GM12892 (cell line): ENCODE data around the gene BPHL.
"Not testable (repeated sequence)": the region's sequence is repeated elsewhere in the genome, so short reads cannot be mapped to it uniquely, and the experiment has no call there.

Experiments
- DNase-seq: peaks from one replicate; pipeline ENCODE4 v3.0.0; 2011; ENCODE audit not compliant: insufficient read length
- FAIRE-seq: peaks from 2 replicates; lab custom pipeline; 2011; peaks lifted over from hg19 to GRCh38; lab: Jason Lieb, UNC
- POLR2A ChIP-seq: IDR thresholded peaks from 2 replicates; pipeline ENCODE4 v1.6.1; 2011; ENCODE audit warnings: low read depth, low read length, control low read depth
- POLR2AphosphoS5 ChIP-seq: IDR thresholded peaks from 2 replicates; pipeline ENCODE4 v1.6.1; 2011; ENCODE audit warnings: low read depth, low read length, control low read depth
- TAF1 ChIP-seq: IDR thresholded peaks from 2 replicates; pipeline ENCODE4 v1.6.1; 2011; ENCODE audit warnings: low read depth, mild to moderate bottlenecking, control low read depth, low read length, borderline replicate concordance

BPHL gene

GRCh38 chr6:3125815-3126214, 7.3 kb downstream of the BPHL start:
- no peak for TF ChIP-seq TAF1
- TF ChIP-seq POLR2AphosphoS5 = no peak
- TF ChIP-seq POLR2A = no peak
- no peak for FAIRE-seq
- no peak for DNase-seq

- DNase-seq (no peak), FAIRE-seq (no peak)
- TF ChIP-seq POLR2A (no peak), TAF1 (no peak), POLR2AphosphoS5 (no peak)
Observed at GRCh38 chr6:3128356-3129108, 10.0 kb downstream of the BPHL start.

GRCh38 chr6:3131695-3132094, 13.2 kb downstream of the BPHL start:
- no peak for DNase-seq
- FAIRE-seq = no peak
- no peak for TF ChIP-seq TAF1
- no peak for TF ChIP-seq POLR2AphosphoS5
- no peak for TF ChIP-seq POLR2A

GRCh38 chr6:3133515-3133914, 15.0 kb downstream of the BPHL start:
- FAIRE-seq (no peak), DNase-seq (no peak)
- no peak for TF ChIP-seq TAF1
- TF ChIP-seq POLR2AphosphoS5 = no peak
- no peak for TF ChIP-seq POLR2A

- TF ChIP-seq POLR2AphosphoS5 (no peak), TAF1 (no peak), POLR2A (no peak)
- DNase-seq (no peak), FAIRE-seq (no peak)
Observed at GRCh38 chr6:3135668-3136291, 17.3 kb downstream of the BPHL start.

GRCh38 chr6:3136292-3137011, 17.9 kb downstream of the BPHL start:
- no peak for DNase-seq

GRCh38 chr6:3137057-3137777, 18.7 kb downstream of the BPHL start:
- FAIRE-seq (no peak), DNase-seq (no peak)
- no peak for TF ChIP-seq TAF1
- no peak for TF ChIP-seq POLR2AphosphoS5
- no peak for TF ChIP-seq POLR2A

More at GRCh38 chr6:3136292-3137011, 17.9 kb downstream of the BPHL start:
- FAIRE-seq = no peak
- TF ChIP-seq POLR2AphosphoS5 = no peak
- TF ChIP-seq TAF1 = no peak
- no peak for TF ChIP-seq POLR2A

- FAIRE-seq, DNase-seq: not testable (repeated sequence)
Observed at GRCh38 chr6:3137873-3138272, 19.4 kb downstream of the BPHL start.

- FAIRE-seq (no peak), DNase-seq (no peak)
- TF ChIP-seq TAF1 = no peak
- no peak for TF ChIP-seq POLR2A
- no peak for TF ChIP-seq POLR2AphosphoS5
Observed at GRCh38 chr6:3138341-3138740, 19.8 kb downstream of the BPHL start.

GRCh38 chr6:3139090-3139903, 20.8 kb downstream of the BPHL start:
- DNase-seq (no peak), FAIRE-seq (peak; percentile 33)
- TF ChIP-seq POLR2AphosphoS5 (no peak), POLR2A (no peak), TAF1 (no peak)
